ENCODE data around the gene KCTD11.

KCTD11 gene

GRCh38 chr17:7351665-7352502, at the start of gene KCTD11:
TSS of gene KCTD11 (plus strand) at chr17:7352162.
- POLR2A ChIA-PET: interaction anchor here (1.0 kb wide), 1 partner anchor 52 kb away, joined by 6 read pairs; the partner anchor contains the start of gene TMEM256
- TF ChIP-seq CTCF (IDR thresholded peaks at IDR 0.05; ENCODE audit: control extremely low read depth, extremely low read depth, low read depth, missing control alignments): peak; percentile 57
- peak; percentile 95 for DNase-seq (ENCODE audit: extremely low spot score)
- CTCF ChIA-PET: interaction anchor here (1.5 to 8.1 kb wide), 4 partner anchors 15 to 208 kb away, joined by 3 to 62 read pairs (median 31); partner anchors contain the start of genes ACAP1, SENP3 and TNFSF13

- ChIA-PET CTCF (interaction anchor here (1.6 to 2.4 kb wide), 3 partner anchors 8 to 23 kb away, joined by 3 to 19 read pairs (median 4); partner anchors contain the start of gene SLC2A4), POLR2A (no interaction called here)
- DNase-seq (ENCODE audit: extremely low spot score): no peak
- TF ChIP-seq CTCF (IDR thresholded peaks at IDR 0.05; ENCODE audit: control extremely low read depth, extremely low read depth, low read depth, missing control alignments): no peak
Measured at GRCh38 chr17:7304179-7304578, 47.8 kb upstream of the KCTD11 start.

- TF ChIP-seq CTCF (IDR thresholded peaks at IDR 0.05; ENCODE audit: control extremely low read depth, extremely low read depth, low read depth, missing control alignments): no peak
- POLR2A ChIA-PET: no interaction called here
- DNase-seq (ENCODE audit: extremely low spot score): peak; percentile 97
- CTCF ChIA-PET: no interaction called here
Measured at GRCh38 chr17:7306911-7307685, 44.9 kb upstream of the KCTD11 start, which contains the start of gene EIF5A. TSS of gene EIF5A (plus strand) at chr17:7307628. CDS start at chr17:7309636, 2,008 bp downstream.

GRCh38 chr17:7307686-7308624, 44.0 kb upstream of the KCTD11 start:
- POLR2A ChIA-PET: no interaction called here
- DNase-seq (ENCODE audit: extremely low spot score): no peak

More at GRCh38 chr17:7307686-7308624, 44.0 kb upstream of the KCTD11 start:
- CTCF ChIA-PET: interaction anchor here (1.2 kb wide), 1 partner anchor 12 kb away, joined by 4 read pairs; no protein-coding TSS in a partner anchor
- TF ChIP-seq CTCF (IDR thresholded peaks at IDR 0.05; ENCODE audit: control extremely low read depth, extremely low read depth, low read depth, missing control alignments): no peak
